Naive thymus-derived CD4-positive, alpha-beta T cell (primary cell): ENCODE data around the gene SPOCK3. TPM values are rescaled to one million over a fixed set of nuclear protein-coding genes. Genes with fewer than 3 reads are reported as not detected.

Experiments used
- ATAC-seq: fragments of 150-1000 bp; cut with Tn5 transposase; 2 replicates; pipeline ENCODE4 v1.10.0; 2021; ENCODE audit warnings: mild to moderate bottlenecking, moderate library complexity
- CTCF ChIA-PET: fragments of 350-600 bp; sonication (Branson Sonifier 250); formaldehyde crosslinking; loops from one replicate; lab custom pipeline; 2021; ENCODE audit warnings: antibody characterized with exemption; lab: Charles Lee
- POLR2A ChIA-PET: fragments of 350-600 bp; sonication (Branson Sonifier 250); formaldehyde crosslinking; loops from one replicate; lab custom pipeline; 2021; ENCODE audit warnings: antibody characterized with exemption, inconsistent platforms; lab: Charles Lee
- DNase-seq, 9 donors: peaks; one replicate each; pipeline versions ENCODE4 v3.0.0 to v3.0.0-alpha.2; 2020 to 2022; ENCODE audit warnings: mixed read lengths in 1 of 9
- H3K27ac ChIP-seq: one replicate; pipeline ENCODE4 v1.7.0; 2013; ENCODE audit warnings: mild to moderate bottlenecking, low read depth, low read length, moderate library complexity
- H3K27me3 ChIP-seq, 2 donors: one replicate each; pipeline ENCODE4 v1.7.0; 2013; ENCODE audit warnings: low read length in 2 of 2, mild to moderate bottlenecking in 2 of 2, moderate library complexity in 2 of 2; ENCODE audit not compliant: control insufficient read depth in 2 of 2, insufficient read depth in 2 of 2
- H3K36me3 ChIP-seq, 3 experiments: 1 replicate in 2 of 3; 2 replicates in 1 of 3; pipeline ENCODE4 v1.7.0; 2013; ENCODE audit warnings: low read length in 3 of 3, mild to moderate bottlenecking in 3 of 3, moderate library complexity in 1 of 3; ENCODE audit not compliant: insufficient read depth in 3 of 3, control insufficient read depth in 2 of 3
- H3K4me1 ChIP-seq, 2 donors: one replicate each; pipeline ENCODE4 v1.7.0; 2013; ENCODE audit warnings: low read length in 2 of 2, mild to moderate bottlenecking in 2 of 2, moderate library complexity in 1 of 2; ENCODE audit not compliant: control insufficient read depth in 2 of 2, insufficient read depth in 2 of 2
- H3K4me3 ChIP-seq: 2 replicates; pipeline ENCODE4 v1.7.0; 2013; ENCODE audit warnings: mild to moderate bottlenecking, low read length
- H3K9me3 ChIP-seq, 3 experiments: 1 replicate in 2 of 3; 2 replicates in 1 of 3; pipeline ENCODE4 v1.7.0; 2013; ENCODE audit warnings: low read length in 3 of 3; ENCODE audit not compliant: control insufficient read depth in 2 of 3
- H3K27ac Mint-ChIP-seq, 9 donors: one replicate each; pipeline ENCODE4 v1.8.0; 2020 to 2022; ENCODE audit warnings: mixed read lengths in 9 of 9, mild to moderate bottlenecking in 8 of 9, moderate library complexity in 5 of 9, inconsistent platforms in 2 of 9
- H3K27me3 Mint-ChIP-seq, 5 donors: one replicate each; pipeline ENCODE4 v1.8.0; 2021 to 2022; ENCODE audit warnings: mixed read lengths in 5 of 5, mild to moderate bottlenecking in 1 of 5
- H3K36me3 Mint-ChIP-seq, 5 donors: one replicate each; pipeline ENCODE4 v1.8.0; 2020 to 2022; ENCODE audit warnings: mixed read lengths in 5 of 5, mild to moderate bottlenecking in 3 of 5, inconsistent platforms in 1 of 5
- H3K4me1 Mint-ChIP-seq, 7 donors: one replicate each; pipeline ENCODE4 v1.8.0; 2020 to 2022; ENCODE audit warnings: mixed read lengths in 7 of 7, mild to moderate bottlenecking in 3 of 7, inconsistent platforms in 1 of 7
- H3K4me3 Mint-ChIP-seq, 10 donors: one replicate each; pipeline ENCODE4 v1.8.0; 2020 to 2022; ENCODE audit warnings: mild to moderate bottlenecking in 10 of 10, mixed read lengths in 10 of 10, moderate library complexity in 6 of 10, inconsistent platforms in 2 of 10
- H3K9me3 Mint-ChIP-seq, 11 donors: one replicate each; pipeline ENCODE4 v1.8.0; 2020 to 2022; ENCODE audit warnings: mixed read lengths in 11 of 11, mild to moderate bottlenecking in 4 of 11, inconsistent platforms in 1 of 11, moderate library complexity in 1 of 11
- intact Hi-C, 2 donors: fragments of 100-400 bp; cut with micrococcal nuclease; formaldehyde crosslinking; loops; one replicate each; pipeline ENCODE4 v1.15.1; 2023
- polyA plus RNA-seq, 2 donors: library from polyadenylated mRNA; unstranded; fragments of 300-500 nt; fragmentation: Illumina TruSeq; gene quantifications; one replicate each; pipeline ENCODE4 v1.2.3, GENCODE V29; 2021
- total RNA-seq, 6 experiments: library from RNA in 5 of 6; stranded (reverse) in 5 of 6; gene quantifications; 1 replicate in 5 of 6; 2 replicates in 1 of 6; pipeline ENCODE4 v1.2.3 and lab custom pipeline; 2021 to 2026

SPOCK3 gene
- total and polyA plus RNA-seq, 7 experiments from 2014 or later: 0.54 TPM; not detected in 6

DNA sequence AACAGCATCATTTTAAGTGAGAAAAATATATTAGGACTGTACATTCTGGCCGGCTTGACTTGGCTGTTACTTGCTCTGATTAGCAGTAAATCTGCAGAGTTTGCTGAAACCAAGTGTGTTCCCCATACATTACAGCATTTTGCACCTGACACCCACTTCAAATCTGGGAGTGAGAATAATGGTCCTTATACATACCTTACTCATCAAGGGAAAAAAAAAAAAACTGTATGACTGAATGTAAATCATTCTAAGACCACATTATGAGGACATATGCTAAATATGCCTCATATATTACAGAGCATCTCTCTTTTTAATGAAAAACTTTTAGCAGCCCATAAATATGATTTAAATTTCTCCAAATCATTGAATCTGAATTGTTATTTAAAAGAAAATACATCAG lies 406.7 kb downstream of the SPOCK3 start:
- POLR2A ChIA-PET: interaction anchor here (0.7 kb wide), 1 partner anchor 82 kb away, joined by 4 read pairs; no protein-coding TSS in a partner anchor
- Mint-ChIP-seq H3K27me3 (no peaks in the 10 kb centered on the region), H3K27ac (no peak overlapping the region), H3K36me3 (no peaks in the 10 kb centered on the region), H3K4me1 (no peaks in the 10 kb centered on the region), H3K4me3 (no peak overlapping the region), H3K9me3 (peaks cover 0 to 23% (median 7%) of the 10 kb centered on the region in 11 donors)
- no peaks in the 10 kb centered on the region for H3K9me3 ChIP-seq
- CTCF ChIA-PET: no interaction called here
- H3K36me3 ChIP-seq: no peaks in the 10 kb centered on the region
- H3K27me3 ChIP-seq: no peaks in the 10 kb centered on the region
- H3K4me3 ChIP-seq: no peak overlapping the region
- DNase-seq (no peak), ATAC-seq (no peak)
- H3K27ac ChIP-seq: no peak overlapping the region
- H3K4me1 ChIP-seq: no peaks in the 10 kb centered on the region
- intact Hi-C loops: no loop called here

GRCh38 chr4:166827167-166827566 lies 407.1 kb downstream of the SPOCK3 start:
- H3K4me3 Mint-ChIP-seq: no peak overlapping the region
- no peaks in the 10 kb centered on the region for H3K9me3 ChIP-seq
- H3K27ac ChIP-seq: no peak overlapping the region
- intact Hi-C loops: no loop called here
- H3K27me3 Mint-ChIP-seq: no peaks in the 10 kb centered on the region
- H3K4me1 Mint-ChIP-seq: no peaks in the 10 kb centered on the region
- H3K36me3 ChIP-seq: no peaks in the 10 kb centered on the region
- ATAC-seq (no peak), DNase-seq (no peak)
- H3K9me3 Mint-ChIP-seq: peaks cover 0 to 25% (median 7%) of the 10 kb centered on the region in 11 donors
- no peaks in the 10 kb centered on the region for H3K4me1 ChIP-seq
- H3K4me3 ChIP-seq: no peak overlapping the region
- ChIA-PET POLR2A (no interaction called here), CTCF (no interaction called here)
- H3K27me3 ChIP-seq: no peaks in the 10 kb centered on the region
- no peak overlapping the region for H3K27ac Mint-ChIP-seq
- H3K36me3 Mint-ChIP-seq: no peaks in the 10 kb centered on the region

GRCh38 chr4:166823848-166824247 lies 410.4 kb downstream of the SPOCK3 start:
- POLR2A ChIA-PET: no interaction called here
- H3K4me1 Mint-ChIP-seq: no peaks in the 10 kb centered on the region
- no peak overlapping the region for H3K4me3 Mint-ChIP-seq
- Histone ChIP-seq H3K4me3 (no peak overlapping the region), H3K27me3 (no peaks in the 10 kb centered on the region), H3K4me1 (no peaks in the 10 kb centered on the region), H3K27ac (no peak overlapping the region), H3K36me3 (no peaks in the 10 kb centered on the region), H3K9me3 (no peaks in the 10 kb centered on the region)
- intact Hi-C loops: no loop called here
- DNase-seq (no peak), ATAC-seq (no peak)
- H3K9me3 Mint-ChIP-seq: peaks cover 0 to 20% (median 7%) of the 10 kb centered on the region in 11 donors
- no peak overlapping the region for H3K27ac Mint-ChIP-seq
- H3K27me3 Mint-ChIP-seq: no peaks in the 10 kb centered on the region
- CTCF ChIA-PET: no interaction called here
- H3K36me3 Mint-ChIP-seq: no peaks in the 10 kb centered on the region

- no peaks in the 10 kb centered on the region for H3K27me3 ChIP-seq
- Mint-ChIP-seq H3K27me3 (no peaks in the 10 kb centered on the region), H3K4me3 (no peak overlapping the region), H3K9me3 (peaks cover 0 to 24% (median 7%) of the 10 kb centered on the region in 11 donors), H3K36me3 (no peaks in the 10 kb centered on the region), H3K4me1 (no peaks in the 10 kb centered on the region), H3K27ac (no peak overlapping the region)
- H3K9me3 ChIP-seq: no peaks in the 10 kb centered on the region
- H3K4me1 ChIP-seq: no peaks in the 10 kb centered on the region
- intact Hi-C loops: no loop called here
- H3K27ac ChIP-seq: no peak overlapping the region
- ATAC-seq (no peak), DNase-seq (no peak)
- ChIA-PET CTCF (no interaction called here), POLR2A (no interaction called here)
- H3K4me3 ChIP-seq: no peak overlapping the region
- no peaks in the 10 kb centered on the region for H3K36me3 ChIP-seq
Observed at GRCh38 chr4:166823126-166823525, 411.2 kb downstream of the SPOCK3 start.

GRCh38 chr4:166822386-166822785 lies 411.9 kb downstream of the SPOCK3 start:
- Histone ChIP-seq H3K9me3 (no peaks in the 10 kb centered on the region), H3K27ac (no peak overlapping the region), H3K36me3 (no peaks in the 10 kb centered on the region), H3K4me1 (no peaks in the 10 kb centered on the region), H3K4me3 (no peak overlapping the region), H3K27me3 (no peaks in the 10 kb centered on the region)
- H3K4me3 Mint-ChIP-seq: no peak overlapping the region
- H3K4me1 Mint-ChIP-seq: no peaks in the 10 kb centered on the region
- CTCF ChIA-PET: interaction anchor here (0.5 kb wide), 1 partner anchor 102 kb away, joined by 3 read pairs; no protein-coding TSS in a partner anchor
- peaks cover 0 to 29% (median 8%) of the 10 kb centered on the region in 11 donors for H3K9me3 Mint-ChIP-seq
- H3K27ac Mint-ChIP-seq: no peak overlapping the region
- no peak for ATAC-seq
- POLR2A ChIA-PET: no interaction called here
- no peak for DNase-seq
- no peaks in the 10 kb centered on the region for H3K27me3 Mint-ChIP-seq
- no peaks in the 10 kb centered on the region for H3K36me3 Mint-ChIP-seq
- intact Hi-C loops: no loop called here

DNA sequence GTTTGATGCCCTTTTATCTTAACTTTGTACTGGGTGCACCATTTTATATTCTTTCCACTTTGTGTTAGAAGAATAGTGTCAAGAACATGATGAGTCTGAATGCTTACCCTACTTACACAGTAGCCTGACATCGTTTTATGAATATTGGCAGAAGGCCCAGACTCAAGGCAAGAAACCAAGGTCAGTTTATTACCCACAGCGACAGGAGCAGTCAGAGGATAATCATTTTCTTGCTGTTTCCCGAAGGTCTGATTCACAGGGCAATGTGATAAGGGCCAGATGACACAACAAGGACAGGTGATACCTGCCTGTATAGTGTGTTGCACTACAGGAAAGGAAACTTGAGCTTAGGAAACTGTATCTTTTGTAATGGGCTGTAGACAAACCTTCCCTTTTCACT lies 417.4 kb downstream of the SPOCK3 start:
- no peak for DNase-seq
- Histone ChIP-seq H3K4me3 (no peak overlapping the region), H3K27me3 (no peaks in the 10 kb centered on the region), H3K9me3 (no peaks in the 10 kb centered on the region), H3K27ac (no peak overlapping the region), H3K36me3 (no peaks in the 10 kb centered on the region), H3K4me1 (no peaks in the 10 kb centered on the region)
- Mint-ChIP-seq H3K4me3 (no peak overlapping the region), H3K27me3 (no peaks in the 10 kb centered on the region), H3K27ac (no peak overlapping the region), H3K36me3 (no peaks in the 10 kb centered on the region), H3K9me3 (peaks cover 0 to 17% (median 3%) of the 10 kb centered on the region in 11 donors), H3K4me1 (no peaks in the 10 kb centered on the region)
- ATAC-seq: no peak
- intact Hi-C loops: no loop called here
- CTCF ChIA-PET: interaction anchor here (0.6 kb wide), 1 partner anchor 352 kb away, joined by 3 read pairs; no protein-coding TSS in a partner anchor
- POLR2A ChIA-PET: no interaction called here

GRCh38 chr4:166808380-166808779 lies 425.9 kb downstream of the SPOCK3 start:
- Histone ChIP-seq H3K4me1 (no peaks in the 10 kb centered on the region), H3K27me3 (no peaks in the 10 kb centered on the region), H3K27ac (no peak overlapping the region), H3K36me3 (no peaks in the 10 kb centered on the region), H3K9me3 (no peaks in the 10 kb centered on the region), H3K4me3 (no peak overlapping the region)
- Mint-ChIP-seq H3K4me1 (peaks cover 0 to 2% (median 0%) of the 10 kb centered on the region in 7 donors), H3K27ac (no peak overlapping the region), H3K4me3 (no peak overlapping the region), H3K36me3 (no peaks in the 10 kb centered on the region), H3K27me3 (no peaks in the 10 kb centered on the region), H3K9me3 (peaks cover 0 to 16% (median 4%) of the 10 kb centered on the region in 11 donors)
- DNase-seq (no peak), ATAC-seq (no peak)
- intact Hi-C loops: no loop called here
- CTCF ChIA-PET: no interaction called here
- POLR2A ChIA-PET: no interaction called here
